Measurements from ENCODE around the gene HDAC6. TPM values are rescaled to one million over a fixed set of nuclear protein-coding genes. Genes with fewer than 3 reads are reported as not detected.

HDAC6 gene
- total RNA-seq, 3 donors from 2014 or later (not counting 1 experiment from before 2014, with no cell fraction given), result 97.4 to 118 (median 101) TPM

DNA sequence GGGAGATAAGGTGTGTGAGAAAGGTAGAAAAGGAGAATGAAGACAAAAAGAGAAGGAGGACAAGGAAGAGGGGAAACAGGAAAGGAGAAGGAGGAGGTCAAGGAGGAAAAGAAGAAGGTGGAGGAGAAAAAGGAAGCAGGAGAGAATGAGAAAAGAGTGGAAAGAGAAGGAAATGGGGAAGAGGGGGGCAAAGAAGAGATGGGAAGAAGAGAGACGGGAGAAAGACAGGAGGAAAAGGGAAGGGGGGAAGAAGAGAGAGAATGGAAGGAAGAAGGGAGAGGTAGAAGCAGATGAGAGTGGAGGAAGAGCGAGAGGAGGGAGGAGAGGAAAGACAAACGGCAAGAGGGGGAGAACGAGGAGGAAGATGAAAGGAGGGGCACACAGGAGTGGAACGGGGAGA lies 11.4 kb upstream of the HDAC6 start:
- Histone ChIP-seq H3K9me3 (ENCODE audit: control insufficient read depth, insufficient read depth, low read length) (no peaks in the 10 kb centered on the region), H3K27me3 (ENCODE audit: control insufficient read depth, insufficient read depth, low read length) (no peaks in the 10 kb centered on the region), H3K36me3 (ENCODE audit: control insufficient read depth, insufficient read depth, low read length) (no peaks in the 10 kb centered on the region), H3K27ac (ENCODE audit: low read length) (no peak overlapping the region), H3K4me1 (ENCODE audit: control insufficient read depth, insufficient read depth, low read length) (peaks cover 8% of the 10 kb centered on the region), H3K4me3 (ENCODE audit: low read length) (no peak overlapping the region)
- TF ChIP-seq, protein P1, sequence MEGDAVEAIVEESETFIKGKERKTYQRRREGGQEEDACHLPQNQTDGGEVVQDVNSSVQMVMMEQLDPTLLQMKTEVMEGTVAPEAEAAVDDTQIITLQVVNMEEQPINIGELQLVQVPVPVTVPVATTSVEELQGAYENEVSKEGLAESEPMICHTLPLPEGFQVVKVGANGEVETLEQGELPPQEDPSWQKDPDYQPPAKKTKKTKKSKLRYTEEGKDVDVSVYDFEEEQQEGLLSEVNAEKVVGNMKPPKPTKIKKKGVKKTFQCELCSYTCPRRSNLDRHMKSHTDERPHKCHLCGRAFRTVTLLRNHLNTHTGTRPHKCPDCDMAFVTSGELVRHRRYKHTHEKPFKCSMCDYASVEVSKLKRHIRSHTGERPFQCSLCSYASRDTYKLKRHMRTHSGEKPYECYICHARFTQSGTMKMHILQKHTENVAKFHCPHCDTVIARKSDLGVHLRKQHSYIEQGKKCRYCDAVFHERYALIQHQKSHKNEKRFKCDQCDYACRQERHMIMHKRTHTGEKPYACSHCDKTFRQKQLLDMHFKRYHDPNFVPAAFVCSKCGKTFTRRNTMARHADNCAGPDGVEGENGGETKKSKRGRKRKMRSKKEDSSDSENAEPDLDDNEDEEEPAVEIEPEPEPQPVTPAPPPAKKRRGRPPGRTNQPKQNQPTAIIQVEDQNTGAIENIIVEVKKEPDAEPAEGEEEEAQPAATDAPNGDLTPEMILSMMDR (IDR thresholded peaks at IDR 0.05), result no peak
- Mint-ChIP-seq H3K27me3 (ENCODE audit: low read depth in 2 of 2) (peaks cover 0 to 9% of the 10 kb centered on the region in 2 donors), H3K4me1 (peaks cover 0 to 24% of the 10 kb centered on the region in 2 donors), H3K27ac (no peak overlapping the region), H3K4me3 (no peak overlapping the region), H3K36me3 (no peaks in the 10 kb centered on the region), H3K9me3 (no peaks in the 10 kb centered on the region)
- intact Hi-C loops (cut with micrococcal nuclease), result no loop called here
- DNase-seq, result no peak
- 91% methylated on average over 5 of the region's 5 CpGs for WGBS (ENCODE audit: insufficient coverage)
- ATAC-seq, result no peak

DNA sequence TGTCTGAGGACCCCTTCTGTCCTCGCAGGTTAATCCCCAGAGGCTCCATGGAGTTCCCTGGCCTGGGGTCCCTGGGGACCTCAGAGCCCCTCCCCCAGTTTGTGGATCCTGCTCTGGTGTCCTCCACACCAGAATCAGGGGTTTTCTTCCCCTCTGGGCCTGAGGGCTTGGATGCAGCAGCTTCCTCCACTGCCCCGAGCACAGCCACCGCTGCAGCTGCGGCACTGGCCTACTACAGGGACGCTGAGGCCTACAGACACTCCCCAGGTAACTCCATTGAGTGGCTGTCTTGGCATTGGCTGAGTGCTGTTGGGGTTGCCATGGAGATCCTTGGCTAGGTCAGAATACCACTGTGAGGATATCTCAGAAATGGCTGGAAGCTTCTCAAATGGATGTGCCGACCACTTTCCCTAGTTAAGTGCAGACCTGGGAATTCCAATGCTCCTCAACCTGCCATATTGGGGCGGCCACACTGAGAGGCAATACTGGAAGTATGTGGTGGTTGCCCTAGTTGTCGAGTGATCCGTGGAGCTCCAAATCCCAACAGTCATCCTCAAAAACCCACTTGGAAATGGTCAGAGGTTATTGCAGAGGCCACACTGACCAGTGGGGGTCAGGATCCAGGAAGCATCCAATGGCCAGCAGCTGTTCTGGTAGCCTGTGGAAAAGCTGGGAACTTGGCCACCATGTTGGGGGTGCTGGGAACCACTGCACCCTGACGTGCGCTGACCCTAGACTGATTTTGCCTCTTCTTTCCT lies 10.6 kb upstream of the HDAC6 start:
- intact Hi-C loops (cut with micrococcal nuclease), result no loop called here
- H3K27me3 Mint-ChIP-seq (ENCODE audit: low read depth in 2 of 2), result peaks cover 0 to 9% of the 10 kb centered on the region in 2 donors

DNA sequence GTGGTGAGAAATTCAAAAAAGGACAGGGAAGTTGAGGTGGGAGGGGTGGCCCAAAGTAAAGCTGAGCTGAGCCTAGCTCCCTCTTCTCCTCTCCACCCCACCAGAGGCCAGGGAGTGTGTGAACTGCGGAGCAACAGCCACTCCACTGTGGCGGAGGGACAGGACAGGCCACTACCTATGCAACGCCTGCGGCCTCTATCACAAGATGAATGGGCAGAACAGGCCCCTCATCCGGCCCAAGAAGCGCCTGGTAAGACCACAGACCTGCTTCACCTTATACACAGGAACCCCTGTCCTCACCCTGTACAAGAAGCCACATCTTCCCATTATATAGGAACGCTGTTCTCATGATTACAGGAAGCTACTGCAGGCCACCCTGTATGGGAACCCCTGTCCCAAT lies 9.6 kb upstream of the HDAC6 start:
- no peaks in the 10 kb centered on the region for H3K36me3 Mint-ChIP-seq
- intact Hi-C loops (cut with micrococcal nuclease), result no loop called here
- H3K4me3 Mint-ChIP-seq, result no peak overlapping the region
- no peaks in the 10 kb centered on the region for H3K9me3 ChIP-seq (ENCODE audit: control insufficient read depth, insufficient read depth, low read length)
- H3K27me3 ChIP-seq (ENCODE audit: control insufficient read depth, insufficient read depth, low read length), result no peaks in the 10 kb centered on the region
- no peaks in the 10 kb centered on the region for H3K36me3 ChIP-seq (ENCODE audit: control insufficient read depth, insufficient read depth, low read length)
- peaks cover 0 to 24% of the 10 kb centered on the region in 2 donors for H3K4me1 Mint-ChIP-seq
- H3K9me3 Mint-ChIP-seq, result no peaks in the 10 kb centered on the region
- TF ChIP-seq, protein P1 (IDR thresholded peaks at IDR 0.05), result no peak
- no peak for DNase-seq
- H3K27ac Mint-ChIP-seq, result no peak overlapping the region
- no peak overlapping the region for H3K4me3 ChIP-seq (ENCODE audit: low read length)
- H3K27ac ChIP-seq (ENCODE audit: low read length), result no peak overlapping the region
- WGBS (ENCODE audit: insufficient coverage), result 97% methylated on average over 6 of the region's 7 CpGs
- peaks cover 8% of the 10 kb centered on the region for H3K4me1 ChIP-seq (ENCODE audit: control insufficient read depth, insufficient read depth, low read length)
- peaks cover 0 to 5% of the 10 kb centered on the region in 2 donors for H3K27me3 Mint-ChIP-seq (ENCODE audit: low read depth in 2 of 2)
- ATAC-seq, result no peak

More for the DNA sequence above, 10.6 kb upstream of the HDAC6 start:
- no peak overlapping the region for H3K4me3 Mint-ChIP-seq
- H3K27me3 ChIP-seq (ENCODE audit: control insufficient read depth, insufficient read depth, low read length), result no peaks in the 10 kb centered on the region
- no peaks in the 10 kb centered on the region for H3K9me3 ChIP-seq (ENCODE audit: control insufficient read depth, insufficient read depth, low read length)
- 97% methylated on average over 10 of the region's 11 CpGs for WGBS (ENCODE audit: insufficient coverage)
- no peaks in the 10 kb centered on the region for H3K9me3 Mint-ChIP-seq
- H3K27ac Mint-ChIP-seq, result no peak overlapping the region
- H3K4me1 Mint-ChIP-seq, result peaks cover 0 to 24% of the 10 kb centered on the region in 2 donors
- no peak overlapping the region for H3K27ac ChIP-seq (ENCODE audit: low read length)
- peaks cover 8% of the 10 kb centered on the region for H3K4me1 ChIP-seq (ENCODE audit: control insufficient read depth, insufficient read depth, low read length)
- TF ChIP-seq, protein P1 (IDR thresholded peaks at IDR 0.05), result no peak
- ATAC-seq (no peak), DNase-seq (no peak)
- H3K4me3 ChIP-seq (ENCODE audit: low read length), result no peak overlapping the region
- no peaks in the 10 kb centered on the region for H3K36me3 ChIP-seq (ENCODE audit: control insufficient read depth, insufficient read depth, low read length)
- no peaks in the 10 kb centered on the region for H3K36me3 Mint-ChIP-seq

DNA sequence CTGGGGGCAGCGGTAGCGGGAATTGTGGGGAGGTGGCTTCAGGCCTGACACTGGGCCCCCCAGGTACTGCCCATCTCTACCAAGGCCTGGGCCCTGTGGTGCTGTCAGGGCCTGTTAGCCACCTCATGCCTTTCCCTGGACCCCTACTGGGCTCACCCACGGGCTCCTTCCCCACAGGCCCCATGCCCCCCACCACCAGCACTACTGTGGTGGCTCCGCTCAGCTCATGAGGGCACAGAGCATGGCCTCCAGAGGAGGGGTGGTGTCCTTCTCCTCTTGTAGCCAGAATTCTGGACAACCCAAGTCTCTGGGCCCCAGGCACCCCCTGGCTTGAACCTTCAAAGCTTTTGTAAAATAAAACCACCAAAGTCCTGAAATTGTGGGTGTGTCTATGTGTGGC lies 7.9 kb upstream of the HDAC6 start:
- Mint-ChIP-seq H3K27ac (no peak overlapping the region), H3K36me3 (no peaks in the 10 kb centered on the region), H3K27me3 (ENCODE audit: low read depth in 2 of 2) (no peaks in the 10 kb centered on the region), H3K9me3 (no peaks in the 10 kb centered on the region), H3K4me3 (no peak overlapping the region), H3K4me1 (peaks cover 0 to 15% of the 10 kb centered on the region in 2 donors)
- ATAC-seq (no peak), DNase-seq (no peak)
- Histone ChIP-seq H3K4me1 (ENCODE audit: control insufficient read depth, insufficient read depth, low read length) (peaks cover 8% of the 10 kb centered on the region), H3K9me3 (ENCODE audit: control insufficient read depth, insufficient read depth, low read length) (no peaks in the 10 kb centered on the region), H3K36me3 (ENCODE audit: control insufficient read depth, insufficient read depth, low read length) (no peaks in the 10 kb centered on the region), H3K4me3 (ENCODE audit: low read length) (no peak overlapping the region), H3K27me3 (ENCODE audit: control insufficient read depth, insufficient read depth, low read length) (no peaks in the 10 kb centered on the region), H3K27ac (ENCODE audit: low read length) (no peak overlapping the region)
- intact Hi-C loops (cut with micrococcal nuclease), result no loop called here
- 94% methylated on average over 3 of the region's 4 CpGs for WGBS (ENCODE audit: insufficient coverage)
- TF ChIP-seq, protein P1 (IDR thresholded peaks at IDR 0.05), result no peak

Data from natural killer cell (primary cell).